ENCODE results near the gene ISG20.
"Not testable (repeated sequence)": the region's sequence is repeated elsewhere in the genome, so short reads cannot be mapped to it uniquely, and the experiment has no call there.

The ISG20 gene

DNA sequence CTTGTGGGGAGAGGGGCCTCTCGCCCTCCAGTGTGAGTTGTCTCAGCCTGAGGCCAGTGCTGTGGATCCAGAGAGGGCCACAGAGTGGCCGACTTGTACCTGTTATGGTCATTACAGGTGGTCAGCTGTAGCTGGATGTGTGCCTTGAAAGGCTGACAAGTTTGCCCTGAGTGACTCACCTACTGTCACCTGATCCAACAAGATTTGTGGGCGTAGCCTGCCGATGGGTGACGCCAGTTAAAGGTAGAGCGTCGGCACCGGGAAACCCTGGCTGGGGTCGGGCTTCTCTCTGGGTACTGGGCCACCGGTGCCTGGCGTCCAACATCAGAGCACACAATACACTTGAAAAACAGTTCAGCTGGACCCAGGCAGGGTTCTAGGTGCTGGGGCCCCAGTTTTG is 2.8 kb upstream of the ISG20 start:
- Histone ChIP-seq H3K9me3 (no peaks in the 10 kb centered on the region), H3K36me3 (peaks cover 1 to 26% (median 8%) of the 10 kb centered on the region in 3 donors), H3K27ac (peak overlapping the region in 1 of 2 donors; percentile 96), H3K4me1 (peaks cover 0 to 25% (median 19%) of the 10 kb centered on the region in 4 donors), H3K4me3 (no peak overlapping the region), H3K27me3 (no peaks in the 10 kb centered on the region)
- TF ChIP-seq, protein P1, sequence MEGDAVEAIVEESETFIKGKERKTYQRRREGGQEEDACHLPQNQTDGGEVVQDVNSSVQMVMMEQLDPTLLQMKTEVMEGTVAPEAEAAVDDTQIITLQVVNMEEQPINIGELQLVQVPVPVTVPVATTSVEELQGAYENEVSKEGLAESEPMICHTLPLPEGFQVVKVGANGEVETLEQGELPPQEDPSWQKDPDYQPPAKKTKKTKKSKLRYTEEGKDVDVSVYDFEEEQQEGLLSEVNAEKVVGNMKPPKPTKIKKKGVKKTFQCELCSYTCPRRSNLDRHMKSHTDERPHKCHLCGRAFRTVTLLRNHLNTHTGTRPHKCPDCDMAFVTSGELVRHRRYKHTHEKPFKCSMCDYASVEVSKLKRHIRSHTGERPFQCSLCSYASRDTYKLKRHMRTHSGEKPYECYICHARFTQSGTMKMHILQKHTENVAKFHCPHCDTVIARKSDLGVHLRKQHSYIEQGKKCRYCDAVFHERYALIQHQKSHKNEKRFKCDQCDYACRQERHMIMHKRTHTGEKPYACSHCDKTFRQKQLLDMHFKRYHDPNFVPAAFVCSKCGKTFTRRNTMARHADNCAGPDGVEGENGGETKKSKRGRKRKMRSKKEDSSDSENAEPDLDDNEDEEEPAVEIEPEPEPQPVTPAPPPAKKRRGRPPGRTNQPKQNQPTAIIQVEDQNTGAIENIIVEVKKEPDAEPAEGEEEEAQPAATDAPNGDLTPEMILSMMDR (IDR thresholded peaks at IDR 0.05), result no peak
- intact Hi-C loops (cut with DNase I; ENCODE audit: low total_unique reads), result no loop called here
- no peak for DNase-seq

DNA sequence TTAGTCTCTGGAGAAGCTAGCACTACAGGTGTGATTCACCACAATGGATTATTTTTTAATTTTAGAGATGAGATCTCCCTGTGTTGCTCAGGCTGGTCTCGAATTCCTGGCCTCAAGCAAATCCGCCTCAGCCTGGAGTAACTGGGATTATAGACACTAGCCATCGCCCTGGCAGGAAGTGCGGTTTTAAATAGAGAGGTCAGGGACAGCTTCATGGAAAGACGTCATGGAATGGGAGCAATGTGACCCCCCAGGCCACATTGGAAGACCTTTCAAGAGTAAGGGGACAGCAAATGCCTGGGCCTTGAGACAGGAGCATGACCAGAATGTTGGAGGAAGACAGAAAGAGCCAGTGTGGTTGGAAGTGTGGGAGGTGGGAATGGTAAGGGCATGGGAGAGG is 2.2 kb upstream of the ISG20 start:
- Histone ChIP-seq H3K27me3 (no peaks in the 10 kb centered on the region), H3K27ac (peak overlapping the region in 1 of 2 donors; percentile 96), H3K9me3 (no peaks in the 10 kb centered on the region), H3K4me3 (no peak overlapping the region), H3K36me3 (peaks cover 0 to 20% (median 2%) of the 10 kb centered on the region in 3 donors), H3K4me1 (peaks cover 0 to 25% (median 19%) of the 10 kb centered on the region in 4 donors)
- TF ChIP-seq, protein P1 (IDR thresholded peaks at IDR 0.05), result no peak
- no peak for DNase-seq
- intact Hi-C loops (cut with DNase I; ENCODE audit: low total_unique reads), result no loop called here

DNA sequence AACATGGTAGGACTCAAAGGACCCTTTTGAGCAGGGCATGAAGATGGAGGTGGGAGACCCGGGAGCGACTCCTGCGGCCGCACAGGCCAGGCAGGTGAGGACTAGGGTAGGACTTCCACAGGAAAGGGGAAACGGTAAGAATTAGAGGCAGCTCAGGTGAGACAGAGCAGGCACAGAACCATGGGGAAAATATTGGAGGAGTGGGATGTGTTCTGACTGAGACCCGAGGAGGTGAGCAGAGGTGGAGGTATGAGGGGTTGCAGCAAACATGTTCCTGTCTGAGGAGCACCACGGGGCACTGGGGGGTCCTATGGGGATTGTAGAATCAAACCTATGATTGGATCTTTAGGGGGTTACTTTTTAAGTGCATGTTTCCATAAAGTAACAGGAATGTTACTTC is 1.4 kb upstream of the ISG20 start:
- Histone ChIP-seq H3K36me3 (peaks cover 0 to 15% (median 0%) of the 10 kb centered on the region in 3 donors), H3K4me1 (peaks cover 0 to 25% (median 19%) of the 10 kb centered on the region in 4 donors), H3K4me3 (no peak overlapping the region), H3K27ac (peak overlapping the region; percentile 96 to 98), H3K27me3 (no peaks in the 10 kb centered on the region), H3K9me3 (no peaks in the 10 kb centered on the region)
- DNase-seq, result peak; percentile 11 to 37
- intact Hi-C loops (cut with DNase I; ENCODE audit: low total_unique reads), result no loop called here
- TF ChIP-seq, protein P1 (IDR thresholded peaks at IDR 0.05), result no peak

DNA sequence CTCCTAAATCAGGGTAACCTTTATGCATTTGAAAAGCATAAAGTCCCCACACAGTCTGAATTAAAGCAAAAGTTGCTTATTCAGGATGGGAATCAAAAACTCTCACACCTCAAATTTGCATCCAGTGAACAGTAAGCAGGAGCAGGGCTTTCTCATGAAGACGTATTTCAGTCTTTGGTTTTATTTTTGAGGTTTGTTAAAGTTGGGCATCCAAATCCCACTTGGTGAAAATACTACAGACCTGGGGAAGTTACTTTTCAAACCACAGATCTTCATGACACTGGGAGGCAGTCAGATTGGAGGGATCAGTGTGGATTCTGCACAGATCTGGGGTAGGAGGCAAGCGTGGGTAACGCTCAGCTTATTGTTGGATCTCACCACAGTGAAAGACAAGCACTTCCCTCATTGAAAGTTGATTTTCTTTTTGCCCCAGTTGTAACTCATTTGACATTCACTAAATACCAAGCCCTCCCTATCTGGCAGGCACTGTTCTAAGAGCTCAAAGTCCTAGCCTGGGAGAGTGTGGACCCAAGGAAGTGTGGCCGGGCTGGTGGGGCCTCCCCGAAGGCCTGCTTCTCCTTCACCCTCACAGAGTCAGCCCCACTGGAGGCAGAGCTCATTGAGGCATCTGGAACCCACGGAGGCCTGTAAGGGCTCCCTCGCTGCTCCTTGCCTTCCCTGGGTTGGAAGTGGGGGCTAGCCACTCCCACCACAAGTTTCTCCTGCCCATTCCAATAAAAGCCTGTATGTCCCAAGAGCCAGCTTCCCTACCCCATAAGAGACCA is 783 bp upstream of the ISG20 start:
- no peaks in the 10 kb centered on the region for H3K27me3 ChIP-seq
- DNase-seq, result peak in 1 of 2 donors; percentile 24
- peaks cover 0 to 25% (median 19%) of the 10 kb centered on the region in 4 donors for H3K4me1 ChIP-seq
- intact Hi-C loops (cut with DNase I; ENCODE audit: low total_unique reads), result no loop called here
- peak overlapping the region; percentile 51 to 56 for H3K4me3 ChIP-seq
- H3K27ac ChIP-seq, result peak overlapping the region; percentile 96 to 98
- no peaks in the 10 kb centered on the region for H3K9me3 ChIP-seq
- H3K36me3 ChIP-seq, result peaks cover 0 to 9% (median 0%) of the 10 kb centered on the region in 3 donors
- TF ChIP-seq, protein P1 (IDR thresholded peaks at IDR 0.05), result no peak

DNA sequence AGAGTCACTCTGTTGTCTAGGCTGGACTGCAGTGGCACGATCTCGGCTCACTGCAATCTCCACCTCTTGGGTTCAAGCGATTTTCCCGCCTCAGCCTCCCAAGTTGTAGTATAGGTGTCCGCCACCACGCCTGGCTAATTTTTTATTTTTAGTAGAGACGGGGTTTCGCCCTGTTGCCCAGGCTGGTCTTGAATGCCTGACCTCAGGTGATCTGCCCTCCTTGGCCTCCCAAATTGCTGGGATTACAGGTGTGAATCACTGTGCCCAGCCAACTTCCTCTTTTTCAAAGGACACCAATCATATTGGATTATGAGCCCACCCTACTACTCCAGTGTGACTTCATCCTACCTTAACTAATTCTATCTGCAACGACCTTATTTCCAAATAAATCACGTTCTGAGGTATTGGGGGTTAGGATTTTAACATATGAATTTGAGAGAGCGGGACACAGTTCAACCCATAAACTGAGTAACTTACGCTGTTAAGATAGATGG is 3.2 kb downstream of the ISG20 start:
- DNase-seq, result no peak
- Histone ChIP-seq H3K9me3 (no peaks in the 10 kb centered on the region), H3K36me3 (no peaks in the 10 kb centered on the region), H3K27me3 (no peaks in the 10 kb centered on the region), H3K4me3 (no peak overlapping the region), H3K4me1 (peaks cover 0 to 25% (median 20%) of the 10 kb centered on the region in 4 donors), H3K27ac (no peak overlapping the region)
- intact Hi-C loops (cut with DNase I; ENCODE audit: low total_unique reads), result no loop called here
- TF ChIP-seq, protein P1 (IDR thresholded peaks at IDR 0.05), result no peak

DNA sequence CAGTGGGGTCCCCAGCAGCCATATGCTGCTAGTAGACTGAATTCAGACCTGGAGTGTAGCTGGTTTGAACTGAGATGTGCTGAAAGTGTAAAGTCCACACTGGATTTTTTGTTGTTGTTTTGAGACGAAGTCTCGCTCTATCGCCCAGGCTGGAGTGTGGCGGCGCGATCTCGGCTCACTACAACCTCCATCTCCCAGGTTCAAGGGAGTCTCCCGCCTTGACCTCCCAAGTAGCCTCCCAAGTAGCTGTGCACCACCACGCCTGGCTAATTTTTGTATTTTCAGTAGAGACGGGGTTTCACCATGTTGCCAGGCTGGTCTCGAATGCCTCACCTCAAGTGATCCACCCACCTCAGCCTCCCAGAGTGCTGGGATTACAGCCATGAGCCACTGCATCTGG is 3.7 kb downstream of the ISG20 start:
- H3K27ac ChIP-seq; H3K36me3 ChIP-seq; H3K9me3 ChIP-seq; intact Hi-C loops (cut with DNase I; ENCODE audit: low total_unique reads); H3K27me3 ChIP-seq; H3K4me3 ChIP-seq: not testable (repeated sequence)
- H3K4me1 ChIP-seq, result peaks cover 0 to 28% (median 21%) of the 10 kb centered on the region in 4 donors
- DNase-seq, result peak; percentile 5 to 33

Data from tibial artery (tissue), 4 donors.